ENCODE results near the gene UBE3A.

Gene UBE3A

DNA sequence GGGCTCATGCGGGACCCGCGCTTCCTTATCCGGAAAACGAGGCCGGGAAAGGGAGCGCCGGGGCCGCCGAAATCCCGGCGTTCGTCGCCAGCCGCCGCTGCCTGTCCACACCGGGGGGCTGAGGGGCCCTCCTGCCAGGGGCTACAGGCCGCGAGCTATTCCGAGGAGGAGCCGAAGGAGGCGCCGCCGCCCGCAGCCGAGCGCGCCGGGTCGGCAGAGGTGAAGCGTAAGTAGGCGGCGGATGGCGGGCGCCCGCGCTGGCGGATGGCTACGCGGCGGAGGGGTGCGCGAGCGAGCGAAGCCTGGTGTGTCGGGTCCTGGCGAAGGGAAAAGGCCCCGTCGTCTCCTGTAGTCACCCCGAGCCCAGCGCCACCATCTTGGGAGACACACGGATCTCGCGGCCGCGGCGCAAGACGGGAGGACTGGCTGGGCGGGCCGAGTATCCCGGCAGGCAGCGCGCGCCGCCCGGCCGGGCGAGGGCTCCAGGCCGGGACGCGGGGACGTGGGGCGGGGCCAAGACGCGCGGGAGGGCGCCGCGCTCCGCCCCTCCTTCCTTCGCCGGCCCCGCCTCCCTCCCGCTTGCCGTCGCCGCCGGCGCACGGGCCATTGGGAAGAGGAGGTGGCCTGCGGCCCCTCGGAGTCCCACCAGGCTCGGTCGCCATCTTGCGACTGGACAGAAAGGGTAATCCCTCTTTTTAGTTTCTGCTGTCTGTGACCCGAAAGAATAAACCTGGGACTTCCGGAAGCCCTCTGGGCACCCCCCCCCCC is at the start of gene UBE3A:
Gene UBE3A, minus strand, starts transcription at position 424 of the 768 bp plus-strand sequence. CDS start 29,917 bp downstream, outside the sequence.
- Mint-ChIP-seq H3K27me3 (no peaks in the 10 kb centered on the region), H3K9me3 (no peaks in the 10 kb centered on the region), H3K36me3 (ENCODE audit: low read depth) (peaks cover 13% of the 10 kb centered on the region), H3K27ac (peak within 1 kb of the TSS; percentile 90), H3K4me1 (peaks cover 43% of the 10 kb centered on the region), H3K4me3 (peak within 1 kb of the TSS; percentile 88)
- ATAC-seq (peak; percentile 92), DNase-seq (peak; percentile 92)

DNA sequence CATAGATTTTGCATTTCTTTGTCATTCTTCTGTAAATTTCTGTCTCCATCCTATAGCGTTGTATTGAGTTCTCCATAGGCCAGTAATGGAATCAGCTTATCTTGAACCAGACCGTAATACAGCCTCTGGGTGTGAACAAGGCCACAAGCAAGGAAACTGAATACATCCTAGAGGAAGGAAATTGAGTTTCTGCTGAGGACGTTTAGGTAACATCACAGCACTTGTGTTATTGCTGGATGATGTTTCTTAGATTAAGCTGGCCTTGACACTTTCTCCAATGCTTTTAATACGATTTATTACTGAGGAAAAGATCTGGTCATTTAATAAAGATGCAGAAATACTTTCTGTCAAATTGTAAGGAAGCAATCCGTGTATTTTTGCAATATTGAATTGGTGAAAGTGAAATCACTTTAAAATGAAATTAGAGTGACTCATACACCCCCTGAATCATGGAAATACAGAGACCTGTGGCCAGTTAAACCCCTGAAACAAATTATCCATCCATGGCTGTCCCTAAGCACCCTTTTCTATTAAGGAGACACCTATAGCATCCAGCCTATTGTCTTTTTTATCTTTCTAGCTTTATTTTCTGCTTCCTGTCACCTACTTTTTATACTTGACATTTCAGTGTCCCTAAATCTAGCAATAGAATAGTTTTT is 48.5 kb upstream of the UBE3A start:
- no peak for ATAC-seq
- H3K27ac Mint-ChIP-seq = no peak overlapping the region
- peaks cover 2% of the 10 kb centered on the region for H3K27me3 Mint-ChIP-seq

DNA sequence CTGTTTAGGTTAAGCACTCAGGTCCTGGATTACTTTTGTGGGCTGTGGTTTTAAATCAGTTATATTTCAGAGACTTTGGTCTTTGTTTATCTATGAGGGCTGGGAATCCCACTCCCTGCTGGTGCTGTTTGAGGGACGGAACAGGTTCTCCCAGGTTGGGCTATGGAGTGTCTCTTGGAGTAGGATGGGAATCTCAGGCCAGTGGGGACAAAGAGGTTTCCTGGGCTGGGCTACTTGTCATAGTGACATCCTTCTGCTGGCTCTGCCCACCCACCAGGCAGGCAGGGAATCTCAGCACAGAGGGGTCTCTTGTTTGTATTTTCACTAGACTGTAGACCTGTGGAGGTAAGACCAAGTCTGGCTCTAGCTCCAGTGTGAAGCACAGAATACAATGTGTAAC is 47.2 kb upstream of the UBE3A start:
- H3K4me1 Mint-ChIP-seq = no peaks in the 10 kb centered on the region
- peaks cover 9% of the 10 kb centered on the region for H3K9me3 Mint-ChIP-seq
- peaks cover 2% of the 10 kb centered on the region for H3K27me3 Mint-ChIP-seq
- H3K36me3 Mint-ChIP-seq (ENCODE audit: low read depth) = peaks cover 7% of the 10 kb centered on the region
- H3K4me3 Mint-ChIP-seq = no peak overlapping the region
- no peak overlapping the region for H3K27ac Mint-ChIP-seq
- ATAC-seq (no peak), DNase-seq (no peak)

More for the DNA sequence above, 48.5 kb upstream of the UBE3A start:
- H3K4me3 Mint-ChIP-seq = no peak overlapping the region
- DNase-seq = no peak
- H3K9me3 Mint-ChIP-seq = peaks cover 18% of the 10 kb centered on the region
- H3K4me1 Mint-ChIP-seq = no peaks in the 10 kb centered on the region
- H3K36me3 Mint-ChIP-seq (ENCODE audit: low read depth) = peaks cover 7% of the 10 kb centered on the region

DNA sequence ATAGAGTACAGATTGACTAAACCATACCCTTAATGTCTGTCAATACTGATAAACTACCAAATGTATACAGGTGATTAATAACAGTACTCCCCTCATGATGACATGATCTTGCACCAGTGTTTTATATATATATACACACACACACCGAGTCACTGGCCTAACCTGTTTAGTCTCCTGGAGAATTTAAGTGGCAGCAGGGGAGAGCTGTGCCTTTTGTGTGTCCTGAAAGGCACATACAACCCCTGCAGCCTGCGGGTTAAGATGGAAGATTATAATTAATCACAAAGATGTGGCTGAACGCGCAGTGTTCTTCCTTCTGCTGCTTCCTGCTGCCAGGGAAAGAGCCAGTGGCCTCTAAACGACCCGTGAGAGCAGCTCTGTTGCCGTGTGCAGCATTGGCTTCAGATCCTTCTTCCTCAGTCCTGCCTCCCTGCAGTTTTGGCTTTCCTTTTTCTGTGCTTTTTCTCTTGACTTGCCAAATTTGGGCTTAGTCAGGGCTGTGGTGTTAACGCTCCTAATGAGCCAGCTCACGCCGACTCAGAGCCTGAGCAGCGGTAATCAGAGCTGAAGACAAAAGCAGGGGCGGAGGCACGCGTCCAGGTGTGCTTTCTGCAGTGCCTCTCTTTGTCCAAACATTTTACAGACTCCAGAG is 42.5 kb upstream of the UBE3A start:
- H3K36me3 Mint-ChIP-seq (ENCODE audit: low read depth) = no peaks in the 10 kb centered on the region
- no peaks in the 10 kb centered on the region for H3K9me3 Mint-ChIP-seq
- no peak for DNase-seq
- H3K27me3 Mint-ChIP-seq = peaks cover 3% of the 10 kb centered on the region
- no peak overlapping the region for H3K4me3 Mint-ChIP-seq
- no peak for ATAC-seq
- H3K4me1 Mint-ChIP-seq = no peaks in the 10 kb centered on the region
- no peak overlapping the region for H3K27ac Mint-ChIP-seq

GRCh38 chr15:25478313-25478712 is 39.5 kb upstream of the UBE3A start:
- DNase-seq (no peak), ATAC-seq (no peak)
- H3K9me3 Mint-ChIP-seq = no peaks in the 10 kb centered on the region
- no peaks in the 10 kb centered on the region for H3K36me3 Mint-ChIP-seq (ENCODE audit: low read depth)
- H3K4me3 Mint-ChIP-seq = no peak overlapping the region
- H3K4me1 Mint-ChIP-seq = no peaks in the 10 kb centered on the region
- peaks cover 3% of the 10 kb centered on the region for H3K27me3 Mint-ChIP-seq
- H3K27ac Mint-ChIP-seq = no peak overlapping the region

DNA sequence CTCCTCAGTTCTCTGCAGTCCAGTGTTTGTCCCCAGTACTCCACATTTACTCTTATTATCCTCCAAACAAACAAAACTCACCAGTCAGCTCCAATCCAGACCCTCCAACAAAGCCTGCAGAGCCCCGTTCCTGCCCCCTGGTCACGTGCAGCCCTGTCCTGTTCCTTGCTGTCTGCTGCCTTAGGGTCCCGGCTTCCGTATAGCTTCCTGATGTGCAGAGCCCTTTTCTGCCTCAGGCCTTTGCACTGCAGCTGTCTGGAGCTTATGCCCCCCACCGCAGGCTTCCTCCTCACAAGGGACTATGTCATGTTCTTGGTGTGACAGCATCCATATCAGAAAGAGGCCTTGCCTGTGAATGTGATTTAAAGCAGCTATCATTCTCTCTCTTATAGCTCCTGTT is 39.0 kb upstream of the UBE3A start:
- Mint-ChIP-seq H3K9me3 (peaks cover 3% of the 10 kb centered on the region), H3K27me3 (peaks cover 3% of the 10 kb centered on the region), H3K4me1 (no peaks in the 10 kb centered on the region), H3K36me3 (ENCODE audit: low read depth) (no peaks in the 10 kb centered on the region), H3K4me3 (no peak overlapping the region), H3K27ac (no peak overlapping the region)
- no peak for DNase-seq
- ATAC-seq = no peak

GRCh38 chr15:25474251-25474650 is 35.4 kb upstream of the UBE3A start:
- no peak for DNase-seq
- H3K4me3 Mint-ChIP-seq = no peak overlapping the region
- no peaks in the 10 kb centered on the region for H3K27me3 Mint-ChIP-seq
- peaks cover 1% of the 10 kb centered on the region for H3K36me3 Mint-ChIP-seq (ENCODE audit: low read depth)
- H3K9me3 Mint-ChIP-seq = peaks cover 4% of the 10 kb centered on the region
- H3K4me1 Mint-ChIP-seq = no peaks in the 10 kb centered on the region
- no peak for ATAC-seq
- no peak overlapping the region for H3K27ac Mint-ChIP-seq

DNA sequence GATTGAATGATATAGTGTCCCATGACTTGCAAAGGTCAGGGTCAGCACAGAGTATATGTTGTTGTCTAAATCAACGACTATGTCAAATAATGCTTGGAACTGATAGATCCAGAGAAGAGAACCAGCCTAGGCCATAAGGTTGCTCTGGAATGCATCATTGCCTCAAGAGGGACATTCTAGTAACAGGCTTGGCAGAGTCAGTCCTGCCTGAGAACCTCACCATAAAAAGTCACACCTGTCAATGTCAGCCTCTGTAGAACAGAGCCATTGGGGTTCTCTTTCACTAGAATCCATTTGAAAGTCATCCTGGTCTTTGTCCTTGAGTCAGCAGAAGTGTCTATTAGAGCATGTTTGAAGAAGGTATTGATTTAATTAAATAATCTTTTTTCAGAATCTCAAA is 31.4 kb upstream of the UBE3A start:
- no peak overlapping the region for H3K4me3 Mint-ChIP-seq
- DNase-seq = no peak
- peaks cover 8% of the 10 kb centered on the region for H3K9me3 Mint-ChIP-seq
- H3K36me3 Mint-ChIP-seq (ENCODE audit: low read depth) = peaks cover 2% of the 10 kb centered on the region
- H3K27me3 Mint-ChIP-seq = peaks cover 6% of the 10 kb centered on the region
- no peaks in the 10 kb centered on the region for H3K4me1 Mint-ChIP-seq
- no peak for ATAC-seq
- H3K27ac Mint-ChIP-seq = no peak overlapping the region

DNA sequence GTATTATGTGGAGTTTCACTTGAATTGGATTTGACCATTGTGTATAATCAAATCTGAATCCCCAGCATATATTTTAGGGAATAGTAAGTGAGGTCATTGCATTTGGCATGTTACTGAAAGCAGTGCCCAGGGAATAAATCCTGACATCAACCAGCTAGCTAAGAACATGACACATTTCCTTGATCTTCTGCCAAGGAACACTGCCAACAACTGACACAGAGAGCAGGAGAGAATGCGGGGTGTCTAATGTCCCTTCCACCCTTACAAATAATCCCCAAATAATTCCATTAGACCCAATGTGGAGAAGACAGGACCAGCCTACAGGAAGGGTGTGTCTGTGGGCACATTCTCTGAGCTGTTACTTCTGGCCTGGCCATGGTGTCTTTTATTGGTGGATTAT is 30.6 kb upstream of the UBE3A start:
- DNase-seq = no peak
- Mint-ChIP-seq H3K27me3 (peaks cover 6% of the 10 kb centered on the region), H3K27ac (no peak overlapping the region), H3K4me1 (no peaks in the 10 kb centered on the region), H3K4me3 (no peak overlapping the region), H3K36me3 (ENCODE audit: low read depth) (peaks cover 2% of the 10 kb centered on the region), H3K9me3 (peaks cover 8% of the 10 kb centered on the region)
- ATAC-seq = no peak

- no peak overlapping the region for H3K4me3 Mint-ChIP-seq
- peaks cover 6% of the 10 kb centered on the region for H3K27me3 Mint-ChIP-seq
- no peak for DNase-seq
- peaks cover 2% of the 10 kb centered on the region for H3K36me3 Mint-ChIP-seq (ENCODE audit: low read depth)
- no peak for ATAC-seq
- H3K27ac Mint-ChIP-seq = no peak overlapping the region
- peaks cover 8% of the 10 kb centered on the region for H3K9me3 Mint-ChIP-seq
- no peaks in the 10 kb centered on the region for H3K4me1 Mint-ChIP-seq
Observed at GRCh38 chr15:25468611-25469010, 29.8 kb upstream of the UBE3A start.

GRCh38 chr15:25465835-25466234 is 27.0 kb upstream of the UBE3A start:
- Mint-ChIP-seq H3K27me3 (peaks cover 6% of the 10 kb centered on the region), H3K4me3 (no peak overlapping the region), H3K9me3 (peaks cover 4% of the 10 kb centered on the region), H3K36me3 (ENCODE audit: low read depth) (peaks cover 2% of the 10 kb centered on the region), H3K4me1 (no peaks in the 10 kb centered on the region), H3K27ac (no peak overlapping the region)
- ATAC-seq (no peak), DNase-seq (no peak)

- peaks cover 2% of the 10 kb centered on the region for H3K36me3 Mint-ChIP-seq (ENCODE audit: low read depth)
- ATAC-seq (no peak), DNase-seq (no peak)
- H3K27me3 Mint-ChIP-seq = peaks cover 6% of the 10 kb centered on the region
- no peaks in the 10 kb centered on the region for H3K4me1 Mint-ChIP-seq
- H3K4me3 Mint-ChIP-seq = no peak overlapping the region
- no peak overlapping the region for H3K27ac Mint-ChIP-seq
- peaks cover 4% of the 10 kb centered on the region for H3K9me3 Mint-ChIP-seq
Observed at GRCh38 chr15:25464784-25465183, 26.0 kb upstream of the UBE3A start.

- H3K27ac Mint-ChIP-seq = no peak overlapping the region
- no peak for ATAC-seq
- DNase-seq = no peak
- H3K9me3 Mint-ChIP-seq = peaks cover 4% of the 10 kb centered on the region
- peaks cover 6% of the 10 kb centered on the region for H3K27me3 Mint-ChIP-seq
- H3K4me3 Mint-ChIP-seq = no peak overlapping the region
- peaks cover 2% of the 10 kb centered on the region for H3K36me3 Mint-ChIP-seq (ENCODE audit: low read depth)
- H3K4me1 Mint-ChIP-seq = no peaks in the 10 kb centered on the region
Observed at GRCh38 chr15:25464383-25464782, 25.6 kb upstream of the UBE3A start.

DNA sequence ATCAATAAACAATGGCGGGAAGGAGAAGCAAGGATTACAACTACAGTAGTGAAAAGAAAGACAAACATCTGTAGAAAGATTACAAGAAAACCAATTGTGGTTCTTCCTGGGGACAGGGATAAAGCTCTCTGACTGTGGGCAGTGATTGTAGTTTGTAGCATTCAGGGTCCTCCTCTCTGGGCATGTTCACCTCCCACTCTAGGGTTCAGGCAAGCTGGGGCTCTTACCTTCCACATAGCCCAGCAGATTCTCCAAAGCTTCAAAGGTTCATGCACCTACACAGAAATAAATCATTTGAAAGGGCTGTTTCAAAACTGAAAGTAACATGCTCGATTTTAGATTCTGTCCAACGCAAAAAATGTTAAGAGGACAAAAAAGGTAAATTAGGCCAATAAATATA is 17.4 kb upstream of the UBE3A start:
- Mint-ChIP-seq H3K27ac (no peak overlapping the region), H3K27me3 (no peaks in the 10 kb centered on the region), H3K4me3 (no peak overlapping the region), H3K36me3 (ENCODE audit: low read depth) (no peaks in the 10 kb centered on the region), H3K9me3 (peaks cover 14% of the 10 kb centered on the region), H3K4me1 (no peaks in the 10 kb centered on the region)
- ATAC-seq (no peak), DNase-seq (no peak)

- Mint-ChIP-seq H3K27ac (no peak overlapping the region), H3K27me3 (no peaks in the 10 kb centered on the region), H3K9me3 (peaks cover 17% of the 10 kb centered on the region), H3K36me3 (ENCODE audit: low read depth) (no peaks in the 10 kb centered on the region), H3K4me1 (no peaks in the 10 kb centered on the region), H3K4me3 (no peak overlapping the region)
- no peak for DNase-seq
- no peak for ATAC-seq
Observed at GRCh38 chr15:25455226-25455625, 16.4 kb upstream of the UBE3A start.
